ENCODE results near the gene BAK1. TPM values are rescaled to one million over a fixed set of nuclear protein-coding genes. Genes with fewer than 3 reads are reported as not detected.
A peak's percentile ranks its signal among the peaks of the same experiment; 100 is the strongest.

The BAK1 gene
- polyA plus RNA-seq, 1 experiment, result 13.0 TPM

- TF ChIP-seq, protein P1, sequence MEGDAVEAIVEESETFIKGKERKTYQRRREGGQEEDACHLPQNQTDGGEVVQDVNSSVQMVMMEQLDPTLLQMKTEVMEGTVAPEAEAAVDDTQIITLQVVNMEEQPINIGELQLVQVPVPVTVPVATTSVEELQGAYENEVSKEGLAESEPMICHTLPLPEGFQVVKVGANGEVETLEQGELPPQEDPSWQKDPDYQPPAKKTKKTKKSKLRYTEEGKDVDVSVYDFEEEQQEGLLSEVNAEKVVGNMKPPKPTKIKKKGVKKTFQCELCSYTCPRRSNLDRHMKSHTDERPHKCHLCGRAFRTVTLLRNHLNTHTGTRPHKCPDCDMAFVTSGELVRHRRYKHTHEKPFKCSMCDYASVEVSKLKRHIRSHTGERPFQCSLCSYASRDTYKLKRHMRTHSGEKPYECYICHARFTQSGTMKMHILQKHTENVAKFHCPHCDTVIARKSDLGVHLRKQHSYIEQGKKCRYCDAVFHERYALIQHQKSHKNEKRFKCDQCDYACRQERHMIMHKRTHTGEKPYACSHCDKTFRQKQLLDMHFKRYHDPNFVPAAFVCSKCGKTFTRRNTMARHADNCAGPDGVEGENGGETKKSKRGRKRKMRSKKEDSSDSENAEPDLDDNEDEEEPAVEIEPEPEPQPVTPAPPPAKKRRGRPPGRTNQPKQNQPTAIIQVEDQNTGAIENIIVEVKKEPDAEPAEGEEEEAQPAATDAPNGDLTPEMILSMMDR (IDR thresholded peaks at IDR 0.05; ENCODE audit: low read depth, low read length), result no peak
- H3K9me3 ChIP-seq (ENCODE audit: control insufficient read depth, insufficient read depth, low read length), result peaks cover 4% of the 10 kb centered on the region; the same call in 1 of the 2 replicates
- ChIA-PET CTCF (no interaction called here), POLR2A (no interaction called here)
- no peaks in the 10 kb centered on the region for H3K27me3 ChIP-seq (ENCODE audit: control insufficient read depth, insufficient read depth, low read length)
- no peak overlapping the region for H3K4me3 ChIP-seq (ENCODE audit: low read depth, low read length)
- H3K27ac ChIP-seq (ENCODE audit: low read depth, low read length), result no peak overlapping the region
- no peak for DNase-seq (ENCODE audit: low read depth, low spot score)
These were observed 2.4 kb downstream of the BAK1 start for GRCh38 chr6:33577718-33578117.

- Histone ChIP-seq H3K27ac (ENCODE audit: low read depth, low read length) (no peak overlapping the region), H3K27me3 (ENCODE audit: control insufficient read depth, insufficient read depth, low read length) (no peaks in the 10 kb centered on the region), H3K4me3 (ENCODE audit: low read depth, low read length) (no peak overlapping the region), H3K9me3 (ENCODE audit: control insufficient read depth, insufficient read depth, low read length) (peaks cover 4% of the 10 kb centered on the region; the same call in 1 of the 2 replicates)
- ChIA-PET CTCF (no interaction called here), POLR2A (no interaction called here)
- TF ChIP-seq, protein P1 (IDR thresholded peaks at IDR 0.05; ENCODE audit: low read depth, low read length), result no peak
- no peak for DNase-seq (ENCODE audit: low read depth, low spot score)
These were observed 3.0 kb downstream of the BAK1 start for GRCh38 chr6:33577106-33577535.

- Histone ChIP-seq H3K9me3 (ENCODE audit: control insufficient read depth, insufficient read depth, low read length) (peaks cover 4% of the 10 kb centered on the region; the same call in 1 of the 2 replicates), H3K27me3 (ENCODE audit: control insufficient read depth, insufficient read depth, low read length) (no peaks in the 10 kb centered on the region), H3K4me3 (ENCODE audit: low read depth, low read length) (no peak overlapping the region), H3K27ac (ENCODE audit: low read depth, low read length) (no peak overlapping the region)
- DNase-seq (ENCODE audit: low read depth, low spot score), result no peak
- ChIA-PET POLR2A (no interaction called here), CTCF (no interaction called here)
- TF ChIP-seq, protein P1 (IDR thresholded peaks at IDR 0.05; ENCODE audit: low read depth, low read length), result no peak
These were observed 3.4 kb downstream of the BAK1 start for GRCh38 chr6:33576668-33577067.

GRCh38 chr6:33575211-33575610, 4.9 kb downstream of the BAK1 start:
- ChIA-PET CTCF (interaction anchor here (0.6 to 1.5 kb wide), 3 partner anchors 10 to 588 kb away, joined by 3 to 5 read pairs (median 4); partner anchors contain the start of gene UQCC2), POLR2A (no interaction called here)
- Histone ChIP-seq H3K4me3 (ENCODE audit: low read depth, low read length) (no peak overlapping the region), H3K27me3 (ENCODE audit: control insufficient read depth, insufficient read depth, low read length) (no peaks in the 10 kb centered on the region), H3K9me3 (ENCODE audit: control insufficient read depth, insufficient read depth, low read length) (peaks cover 4% of the 10 kb centered on the region; the same call in 1 of the 2 replicates), H3K27ac (ENCODE audit: low read depth, low read length) (no peak overlapping the region)
- TF ChIP-seq, protein P1 (IDR thresholded peaks at IDR 0.05; ENCODE audit: low read depth, low read length), result no peak
- no peak for DNase-seq (ENCODE audit: low read depth, low spot score)

GRCh38 chr6:33571637-33572316, 8.3 kb downstream of the BAK1 start:
- peak overlapping the region; percentile 52 for H3K27ac ChIP-seq (ENCODE audit: low read depth, low read length)
- CTCF ChIA-PET, result no interaction called here
- no peak for DNase-seq (ENCODE audit: low read depth, low spot score)

More at GRCh38 chr6:33571637-33572316, 8.3 kb downstream of the BAK1 start:
- Histone ChIP-seq H3K4me3 (ENCODE audit: low read depth, low read length) (peak overlapping the region; percentile 72), H3K27me3 (ENCODE audit: control insufficient read depth, insufficient read depth, low read length) (no peaks in the 10 kb centered on the region), H3K9me3 (ENCODE audit: control insufficient read depth, insufficient read depth, low read length) (no peaks in the 10 kb centered on the region)
- TF ChIP-seq, protein P1 (IDR thresholded peaks at IDR 0.05; ENCODE audit: low read depth, low read length), result no peak
- POLR2A ChIA-PET, result no interaction called here

Measured in AG04450 (cell line).